Caco-2 (cell line): ENCODE measurements around the gene YWHAH. TPM values are rescaled to one million over a fixed set of nuclear protein-coding genes. Genes with fewer than 3 reads are reported as not detected.

Experiments
- BruUV-seq: library from RNA; stranded (reverse); fragments of 400-500 nt; replicated peaks from 2 replicates; lab custom pipeline; 2021; lab: Mats Ljungman, UMichigan
- CTCF ChIA-PET: fragments of 300-600 bp; sonication (Branson Sonifier 250); formaldehyde crosslinking; loops from one replicate; lab custom pipeline; 2022; ENCODE audit warnings: antibody characterized with exemption; lab: Charles Lee
- POLR2A ChIA-PET: fragments of 300-600 bp; sonication (Branson Sonifier 250); formaldehyde crosslinking; loops from one replicate; lab custom pipeline; 2022; ENCODE audit warnings: antibody characterized with exemption; lab: Charles Lee
- DNase-seq, 2 experiments: peaks; one replicate each; pipeline versions ENCODE4 v3.0.0 to v3.0.0-alpha.2; 2020 to 2022
- H3K27me3 ChIP-seq: replicated peaks from 2 replicates; pipeline ENCODE4 v1.6.0; 2011; ENCODE audit warnings: low read length; ENCODE audit not compliant: control insufficient read depth, insufficient read depth
- H3K36me3 ChIP-seq: 2 replicates; pipeline ENCODE4 v1.5.1; 2011; ENCODE audit warnings: low read length; ENCODE audit not compliant: control insufficient read depth, insufficient read depth
- H3K4me1 ChIP-seq: fragments of 250-450 bp; sonication (Bioruptor Pico); 2 replicates; pipeline ENCODE4 v1.5.1; 2020; ENCODE audit warnings: mild to moderate bottlenecking
- H3K4me3 ChIP-seq: 2 replicates; pipeline ENCODE4 v1.5.1; 2011; ENCODE audit warnings: low read depth, mild to moderate bottlenecking, control low read depth, low read length
- H3K9me3 ChIP-seq: fragments of 250-450 bp; sonication (Bioruptor Pico); 2 replicates; pipeline ENCODE4 v1.5.1; 2020; ENCODE audit warnings: mild to moderate bottlenecking, moderate library complexity
- H3K27ac Mint-ChIP-seq: one replicate; pipeline ENCODE4 v1.8.0; 2022; ENCODE audit warnings: mixed read lengths; ENCODE audit not compliant: unreplicated experiment
- H3K27me3 Mint-ChIP-seq: one replicate; pipeline ENCODE4 v1.8.0; 2022; ENCODE audit warnings: mixed read lengths; ENCODE audit not compliant: insufficient read depth, unreplicated experiment
- H3K36me3 Mint-ChIP-seq: one replicate; pipeline ENCODE4 v1.8.0; 2022; ENCODE audit warnings: mild to moderate bottlenecking, mixed read lengths; ENCODE audit not compliant: insufficient read depth, unreplicated experiment
- H3K4me1 Mint-ChIP-seq: one replicate; pipeline ENCODE4 v1.8.0; 2022; ENCODE audit warnings: low read depth, mixed read lengths; ENCODE audit not compliant: unreplicated experiment
- H3K4me3 Mint-ChIP-seq: one replicate; pipeline ENCODE4 v1.8.0; 2022; ENCODE audit warnings: mild to moderate bottlenecking, moderate library complexity, mixed read lengths; ENCODE audit not compliant: unreplicated experiment
- H3K9me3 Mint-ChIP-seq: one replicate; pipeline ENCODE4 v1.8.0; 2022; ENCODE audit warnings: mixed read lengths; ENCODE audit not compliant: unreplicated experiment
- CTCF ChIP-seq, 2 experiments: fragments of 200-600 bp in 1 of 2; IDR thresholded peaks; 1 replicate in 1 of 2; 2 replicates in 1 of 2; pipeline versions ENCODE4 v1.5.1 to v1.8.0; 2011 to 2022; ENCODE audit warnings: antibody characterized with exemption in 1 of 2, control low read depth in 1 of 2, inconsistent platforms in 1 of 2, low read depth in 1 of 2, low read length in 1 of 2, mild to moderate bottlenecking in 1 of 2, moderate library complexity in 1 of 2; ENCODE audit not compliant: insufficient read depth in 1 of 2, severe bottlenecking in 1 of 2, unreplicated experiment in 1 of 2
- intact Hi-C: fragments of 100-400 bp; cut with micrococcal nuclease; formaldehyde crosslinking; loops from one replicate; pipeline ENCODE4 v1.10.0; 2022; ENCODE audit not compliant: unreplicated experiment
- total RNA-seq: library from RNA; stranded (reverse); gene quantifications from 2 replicates; pipeline ENCODE4 v1.2.3, GENCODE V29; 2022

The YWHAH gene
- total RNA-seq, 1 experiment from 2014 or later, result 135 TPM

- CTCF ChIA-PET, result no interaction called here
These were observed 23.2 kb upstream of the YWHAH start for GRCh38 chr22:31921106-31921505.

GRCh38 chr22:31922534-31922933 is 21.8 kb upstream of the YWHAH start:
- H3K27me3 Mint-ChIP-seq, result peaks cover 3% of the 10 kb centered on the region
- DNase-seq, result no peak
- ChIA-PET POLR2A (no interaction called here), CTCF (no interaction called here)
- peaks cover 8% of the 10 kb centered on the region for H3K4me1 Mint-ChIP-seq
- no peaks in the 10 kb centered on the region for H3K4me1 ChIP-seq
- no peak overlapping the region for H3K4me3 ChIP-seq
- H3K4me3 Mint-ChIP-seq, result no peak overlapping the region
- no peak for TF ChIP-seq CTCF (IDR thresholded peaks at IDR 0.05; ENCODE audit: insufficient read depth in 1 of 2, low read depth in 1 of 2, low read length in 1 of 2, severe bottlenecking in 1 of 2, unreplicated experiment in 1 of 2)
- intact Hi-C loops, result no loop called here
- no peaks in the 10 kb centered on the region for H3K36me3 Mint-ChIP-seq
- no peaks in the 10 kb centered on the region for H3K36me3 ChIP-seq
- H3K9me3 ChIP-seq, result no peaks in the 10 kb centered on the region
- H3K27ac Mint-ChIP-seq, result no peak overlapping the region
- no peaks in the 10 kb centered on the region for H3K27me3 ChIP-seq
- no TSS peak for BruUV-seq
- no peaks in the 10 kb centered on the region for H3K9me3 Mint-ChIP-seq

More at GRCh38 chr22:31921106-31921505, 23.2 kb upstream of the YWHAH start:
- Mint-ChIP-seq H3K27me3 (peaks cover 3% of the 10 kb centered on the region), H3K27ac (no peak overlapping the region), H3K4me3 (no peak overlapping the region), H3K36me3 (no peaks in the 10 kb centered on the region), H3K9me3 (no peaks in the 10 kb centered on the region), H3K4me1 (peaks cover 8% of the 10 kb centered on the region)
- POLR2A ChIA-PET, result no interaction called here
- no TSS peak for BruUV-seq
- Histone ChIP-seq H3K4me3 (no peak overlapping the region), H3K27me3 (no peaks in the 10 kb centered on the region), H3K9me3 (no peaks in the 10 kb centered on the region), H3K36me3 (no peaks in the 10 kb centered on the region), H3K4me1 (no peaks in the 10 kb centered on the region)
- DNase-seq, result no peak
- intact Hi-C loops, result no loop called here
- no peak for TF ChIP-seq CTCF (IDR thresholded peaks at IDR 0.05; ENCODE audit: insufficient read depth in 1 of 2, low read depth in 1 of 2, low read length in 1 of 2, severe bottlenecking in 1 of 2, unreplicated experiment in 1 of 2)

GRCh38 chr22:31923136-31923535 is 21.2 kb upstream of the YWHAH start:
- peaks cover 3% of the 10 kb centered on the region for H3K27me3 Mint-ChIP-seq
- intact Hi-C loops, result no loop called here
- Histone ChIP-seq H3K4me1 (no peaks in the 10 kb centered on the region), H3K9me3 (no peaks in the 10 kb centered on the region), H3K27me3 (no peaks in the 10 kb centered on the region), H3K36me3 (no peaks in the 10 kb centered on the region), H3K4me3 (no peak overlapping the region)
- no peak for DNase-seq
- no peaks in the 10 kb centered on the region for H3K9me3 Mint-ChIP-seq
- ChIA-PET CTCF (no interaction called here), POLR2A (no interaction called here)
- H3K4me1 Mint-ChIP-seq, result peaks cover 8% of the 10 kb centered on the region
- no peak overlapping the region for H3K4me3 Mint-ChIP-seq
- no peaks in the 10 kb centered on the region for H3K36me3 Mint-ChIP-seq
- no peak overlapping the region for H3K27ac Mint-ChIP-seq
- BruUV-seq, result no TSS peak
- TF ChIP-seq CTCF (IDR thresholded peaks at IDR 0.05; ENCODE audit: insufficient read depth in 1 of 2, low read depth in 1 of 2, low read length in 1 of 2, severe bottlenecking in 1 of 2, unreplicated experiment in 1 of 2), result no peak
